GM12878 (cell line): ENCODE data around the gene STAT5A. TPM values are rescaled to one million over a fixed set of nuclear protein-coding genes. Genes with fewer than 3 reads are reported as not detected.

Experiments used
- ATAC-seq: fragments of 200-7000 bp; cut with Tn5 transposase; 3 replicates; pipeline ENCODE4 v1.9.1; 2020; ENCODE audit warnings: mild to moderate bottlenecking, moderate library complexity
- BruUV-seq: library from RNA; stranded (reverse); fragments of 400-500 nt; replicated peaks from 2 replicates; lab custom pipeline; 2021; lab: Mats Ljungman, UMichigan
- CTCF ChIA-PET: fragments of 300-600 bp; sonication (Branson Sonifier 250); formaldehyde crosslinking; extraction: SDS; loops from one replicate; lab custom pipeline; 2021; ENCODE audit warnings: inconsistent platforms; lab: Yijun Ruan, JAX
- POLR2A ChIA-PET: fragments of 350-600 bp; formaldehyde crosslinking; extraction: SDS; loops from one replicate; lab custom pipeline; 2021; ENCODE audit warnings: inconsistent platforms; lab: Charles Lee
- RAD21 ChIA-PET: fragments of 300-600 bp; sonication (Branson Sonifier 250); formaldehyde crosslinking; loops from one replicate; lab custom pipeline; 2023; ENCODE audit warnings: antibody characterized with exemption; ENCODE audit not compliant: unreplicated experiment; lab: Charles Lee
- SMC1A ChIA-PET: fragments of 300-600 bp; sonication (Branson Sonifier 250); formaldehyde crosslinking; loops from one replicate; lab custom pipeline; 2023; ENCODE audit not compliant: unreplicated experiment, uncharacterized antibody; lab: Charles Lee
- DNase-seq: peaks from one replicate; pipeline ENCODE4 v3.0.0-alpha.2; 2011; ENCODE audit warnings: low read depth, low spot score
- FAIRE-seq: peaks from 3 replicates; lab custom pipeline; 2011; peaks lifted over from hg19 to GRCh38; lab: Jason Lieb, UNC
- H2AFZ ChIP-seq: 2 replicates; pipeline ENCODE4 v1.6.0; 2011; ENCODE audit warnings: low read depth, low read length, control low read depth; ENCODE audit not compliant: control insufficient read depth
- H3K27ac ChIP-seq: 2 replicates; pipeline ENCODE4 v1.5.1; 2011; ENCODE audit warnings: control low read depth; ENCODE audit not compliant: control insufficient read depth, insufficient read depth
- H3K27me3 ChIP-seq, 2 experiments: replicated peaks in 1 of 2; 2 replicates each; pipeline versions ENCODE4 v1.6.0 to v1.6.1; 2011; ENCODE audit warnings: low read length in 1 of 2; ENCODE audit not compliant: control insufficient read depth in 2 of 2, insufficient read depth in 2 of 2
- H3K36me3 ChIP-seq, 2 experiments: 2 replicates each; pipeline ENCODE4 v1.5.1; 2011; ENCODE audit warnings: low read length in 1 of 2; ENCODE audit not compliant: control insufficient read depth in 2 of 2, insufficient read depth in 2 of 2
- H3K4me1 ChIP-seq: 2 replicates; pipeline ENCODE4 v1.6.1; 2011; ENCODE audit warnings: mild to moderate bottlenecking, low read length, moderate library complexity, mixed read lengths; ENCODE audit not compliant: control insufficient read depth, insufficient read depth
- H3K4me2 ChIP-seq: 2 replicates; pipeline ENCODE4 v1.6.0; 2011; ENCODE audit warnings: control low read depth; ENCODE audit not compliant: control insufficient read depth, insufficient read depth
- H3K4me3 ChIP-seq: fragments of 200-600 bp; sonication (generic); 2 replicates; pipeline ENCODE4 v1.5.1; 2016
- H3K79me2 ChIP-seq: 2 replicates; pipeline ENCODE4 v1.6.0; 2011; ENCODE audit warnings: low read length; ENCODE audit not compliant: control insufficient read depth, insufficient read depth
- H3K9ac ChIP-seq: 2 replicates; pipeline ENCODE4 v1.8.0; 2011; ENCODE audit warnings: low read length, control low read depth, mixed read lengths; ENCODE audit not compliant: control insufficient read depth, insufficient read depth
- H3K9me3 ChIP-seq: replicated peaks from 3 replicates; pipeline ENCODE4 v1.5.1; 2011; ENCODE audit warnings: mild to moderate bottlenecking, low read length; ENCODE audit not compliant: control insufficient read depth, insufficient read depth
- H4K20me1 ChIP-seq: 2 replicates; pipeline ENCODE4 v1.6.0; 2011; ENCODE audit not compliant: control insufficient read depth, insufficient read depth
- ASH2L ChIP-seq: fragments of 300-600, 200-600 bp; sonication (generic); IDR thresholded peaks from 2 replicates; pipeline ENCODE4 v1.6.1; 2017; ENCODE audit warnings: low read depth, mild to moderate bottlenecking, borderline replicate concordance
- CREB1 ChIP-seq: IDR thresholded peaks from 2 replicates; pipeline ENCODE4 v1.6.1; 2012; ENCODE audit warnings: low read depth, mild to moderate bottlenecking, inconsistent platforms
- FOXM1 ChIP-seq: IDR thresholded peaks from 2 replicates; pipeline ENCODE4 v1.6.1; 2012; ENCODE audit warnings: low read depth, mild to moderate bottlenecking, inconsistent platforms, low read length, moderate library complexity
- JUND ChIP-seq: IDR thresholded peaks from 2 replicates; pipeline ENCODE4 v1.6.1; 2012; ENCODE audit warnings: low read depth, mild to moderate bottlenecking, low read length, improper control_type of control experiment, moderate library complexity
- NFXL1 ChIP-seq: fragments of 450-650 bp; IDR thresholded peaks from 2 replicates; pipeline ENCODE4 v1.6.1; 2017; ENCODE audit warnings: antibody characterized with exemption, mild to moderate bottlenecking, borderline replicate concordance
- RAD51 ChIP-seq: fragments of 450-650 bp; IDR thresholded peaks from 2 replicates; pipeline ENCODE4 v1.6.1; 2016; ENCODE audit warnings: moderate library complexity, mild to moderate bottlenecking, inconsistent platforms
- RBBP5 ChIP-seq: fragments of 200-600 bp; sonication (generic); conservative IDR thresholded peaks from 2 replicates; pipeline ENCODE4 v1.6.1; 2016
- RCOR1 ChIP-seq: conservative IDR thresholded peaks from 2 replicates; pipeline ENCODE4 v1.6.1; 2012; ENCODE audit warnings: low read depth, low read length, improper control_type of control experiment
- RELA ChIP-seq: fragments of 450-650 bp; IDR thresholded peaks from 2 replicates; pipeline ENCODE4 v1.8.0; 2014; ENCODE audit warnings: borderline replicate concordance; ENCODE audit not compliant: partially characterized antibody
- TAF1 ChIP-seq: IDR thresholded peaks from 2 replicates; pipeline ENCODE4 v1.6.1; 2011; ENCODE audit warnings: mild to moderate bottlenecking, low read depth, low read length, borderline replicate concordance
- WGBS: methylation state at CpG from one replicate; pipeline ENCODE4 v1.1.6; 2016; ENCODE audit warnings: low lambda C conversion rate; ENCODE audit not compliant: insufficient replicate concordance, insufficient coverage; ENCODE audit errors: missing lambda C conversion rate; 5-methylcytosine and 5-hydroxymethylcytosine counted together
- in situ Hi-C: fragments of 300-500 bp; cut with MboI; formaldehyde crosslinking; loops from 9 replicates; pipeline ENCODE4 v1.14.3; 2018; ENCODE audit warnings: mixed read lengths
- intact Hi-C: fragments of 100-400 bp; cut with micrococcal nuclease; formaldehyde crosslinking; loops from one replicate; pipeline ENCODE4 v1.14.2; 2022; ENCODE audit not compliant: unreplicated experiment
- polyA plus RNA-seq, 11 experiments: library from polyadenylated mRNA; depleted of rRNA in 4 of 11; unstranded in 6 of 11; stranded (reverse) in 5 of 11; fragments of >200 nt; fragmentation: Nextera tagmentation in 4 of 11; fragmentation: Illumina TruSeq in 1 of 11; extraction: Ambion mirVana in 4 of 11; extraction: Trizol in 1 of 11; gene quantifications; 1 replicate in 1 of 11; 2 replicates in 10 of 11; pipeline versions ENCODE4 v1.2.1 to v1.2.3, GENCODE V29; 2011 to 2016; ENCODE audit warnings: inconsistent platforms in 2 of 11, missing spikeins in 2 of 11, low read depth in 1 of 11
- total RNA-seq, 4 experiments: library from RNA; depleted of rRNA in 3 of 4; stranded (reverse); fragments of >200 nt in 3 of 4; fragmentation: Illumina TruSeq in 1 of 4; extraction: Trizol in 1 of 4; gene quantifications; 2 replicates each; pipeline versions ENCODE4 v1.2.1 to v1.2.3, GENCODE V29; 2013 to 2021
- TF ChIP-seq, protein P1 (sequence below): fragments of 450-650 bp; IDR thresholded peaks from 2 replicates; pipeline ENCODE4 v1.6.1; 2017; ENCODE audit warnings: low read depth, mild to moderate bottlenecking, moderate library complexity
- TF ChIP-seq, protein P2 (sequence below): fragments of 450-650 bp; conservative IDR thresholded peaks from 2 replicates; pipeline ENCODE4 v1.6.1; 2017; ENCODE audit warnings: mild to moderate bottlenecking, moderate library complexity
- TF ChIP-seq, protein P3 (sequence below): fragments of 450-650 bp; IDR thresholded peaks from 2 replicates; pipeline ENCODE4 v1.6.1; 2017; ENCODE audit warnings: antibody characterized with exemption, mild to moderate bottlenecking, moderate library complexity

STAT5A gene
- total and polyA plus RNA-seq, 10 of the 15 experiments (the other 5 are each of a cell fraction or from before 2014, with no cell fraction given), result 14.8 to 86.4 (median 41.5) TPM

DNA sequence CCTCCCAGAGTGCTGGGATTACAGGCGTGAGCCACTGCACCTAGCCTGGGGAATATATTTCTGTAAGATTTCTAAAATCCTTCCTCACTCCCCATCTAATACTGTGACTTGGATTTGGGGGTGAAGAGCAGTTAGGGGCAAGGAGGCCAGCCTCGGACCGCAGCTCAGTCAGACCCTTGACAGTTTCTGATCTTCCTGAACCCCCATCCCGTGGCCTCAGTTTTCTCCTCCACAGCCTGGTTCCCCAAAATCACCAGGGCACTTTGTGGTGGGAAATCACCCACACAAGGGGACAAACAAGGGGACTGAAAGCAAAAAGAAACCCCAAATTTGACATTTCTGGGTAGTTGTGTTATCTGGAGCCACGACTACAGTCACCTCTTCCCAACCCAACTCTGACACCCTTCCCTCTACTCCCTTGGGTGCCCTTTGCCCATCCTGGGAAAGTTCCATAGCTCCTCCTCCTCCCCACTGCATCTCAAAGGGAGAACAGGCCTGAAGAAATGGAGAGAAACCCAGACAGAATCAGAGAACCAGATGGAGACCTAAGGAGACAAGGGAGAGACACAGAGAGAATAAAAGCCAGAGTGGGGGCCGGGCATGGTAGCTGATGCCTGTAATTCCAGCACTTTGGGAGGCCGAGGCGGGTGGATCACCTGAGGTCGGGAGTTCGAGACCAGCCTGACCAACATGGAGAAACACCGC lies 2.8 kb upstream of the STAT5A start (continued):
- TF ChIP-seq, protein P1, sequence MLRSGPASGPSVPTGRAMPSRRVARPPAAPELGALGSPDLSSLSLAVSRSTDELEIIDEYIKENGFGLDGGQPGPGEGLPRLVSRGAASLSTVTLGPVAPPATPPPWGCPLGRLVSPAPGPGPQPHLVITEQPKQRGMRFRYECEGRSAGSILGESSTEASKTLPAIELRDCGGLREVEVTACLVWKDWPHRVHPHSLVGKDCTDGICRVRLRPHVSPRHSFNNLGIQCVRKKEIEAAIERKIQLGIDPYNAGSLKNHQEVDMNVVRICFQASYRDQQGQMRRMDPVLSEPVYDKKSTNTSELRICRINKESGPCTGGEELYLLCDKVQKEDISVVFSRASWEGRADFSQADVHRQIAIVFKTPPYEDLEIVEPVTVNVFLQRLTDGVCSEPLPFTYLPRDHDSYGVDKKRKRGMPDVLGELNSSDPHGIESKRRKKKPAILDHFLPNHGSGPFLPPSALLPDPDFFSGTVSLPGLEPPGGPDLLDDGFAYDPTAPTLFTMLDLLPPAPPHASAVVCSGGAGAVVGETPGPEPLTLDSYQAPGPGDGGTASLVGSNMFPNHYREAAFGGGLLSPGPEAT, result no peak
- TF ChIP-seq ASH2L, result no peak
- TF ChIP-seq CREB1, result no peak
- no peak for TF ChIP-seq RBBP5
- TF ChIP-seq TAF1, result no peak
- TF ChIP-seq JUND, result no peak

DNA sequence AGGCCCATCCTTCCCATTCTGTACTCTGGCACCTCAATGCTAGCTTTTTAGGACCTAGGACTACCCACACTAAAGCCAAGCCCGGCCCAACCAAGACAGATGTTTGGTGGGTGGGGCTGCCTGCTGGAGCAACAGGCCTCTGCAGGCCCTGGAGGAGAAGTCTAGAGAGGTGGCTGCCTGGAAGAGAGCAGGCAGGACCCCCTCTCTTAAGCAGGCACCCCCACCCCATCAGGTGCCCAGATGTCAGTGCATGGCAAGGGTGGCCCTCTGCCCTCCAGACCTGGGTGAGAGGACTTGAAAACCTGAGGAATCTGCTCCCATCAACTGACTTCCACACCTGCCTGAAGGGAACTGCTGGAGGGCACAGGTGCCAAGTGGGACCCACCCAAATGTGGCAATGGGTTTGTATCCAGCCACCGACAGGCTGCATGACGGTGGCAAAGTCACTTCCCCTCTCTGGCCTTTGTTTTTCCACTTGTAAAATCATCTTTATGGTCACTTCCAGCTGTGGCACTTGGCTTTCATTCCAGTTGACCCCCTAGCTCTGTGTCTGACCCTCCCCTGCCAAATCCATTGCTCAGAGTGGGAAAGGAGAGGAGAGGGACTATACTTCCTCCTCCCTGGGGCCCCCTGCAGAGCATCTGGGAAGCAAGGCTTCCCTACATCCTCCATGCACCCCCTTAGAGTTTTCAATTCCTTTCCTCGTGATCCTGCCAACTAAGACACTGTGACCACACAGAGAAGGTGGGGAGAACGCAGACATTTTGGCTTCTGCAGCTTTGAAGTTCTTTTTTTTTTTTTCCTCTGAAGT lies 1.7 kb upstream of the STAT5A start:
- H3K9ac ChIP-seq, result peak overlapping the region; percentile 90
- no peaks in the 10 kb centered on the region for H3K27me3 ChIP-seq
- H3K36me3 ChIP-seq, result no peaks in the 10 kb centered on the region
- no peaks in the 10 kb centered on the region for H3K9me3 ChIP-seq
- DNase-seq (no peak), ATAC-seq (no peak), FAIRE-seq (no peak)
- in situ Hi-C loops (no loop called here), intact Hi-C loops (loop anchor here (5.0 kb wide), 1 partner anchor 104 kb away; the partner anchor contains the start of gene KCNH4)
- 16% methylated on average over 5 of the region's 5 CpGs for WGBS
- no peaks in the 10 kb centered on the region for H4K20me1 ChIP-seq
- ChIA-PET POLR2A (interaction anchor here (0.5 to 1.8 kb wide), 7 partner anchors 9 to 611 kb away, joined by 3 to 8 read pairs (median 4); partner anchors contain the start of genes STAT3 and STAT5B), RAD21 (interaction anchor here (1.0 to 4.1 kb wide), 5 partner anchors 18 to 116 kb away, joined by 3 to 21 read pairs (median 3); no protein-coding TSS in a partner anchor), SMC1A (interaction anchor here (0.9 to 1.5 kb wide), 4 partner anchors 9 to 69 kb away, joined by 3 to 4 read pairs (median 4); no protein-coding TSS in a partner anchor), CTCF (interaction anchor here (0.9 to 2.7 kb wide), 6 partner anchors 7 to 116 kb away, joined by 3 to 14 read pairs (median 3); partner anchors contain the start of gene STAT3)
- H3K4me3 ChIP-seq, result peak overlapping the region; percentile 91
- TSS peak; percentile 73 for BruUV-seq
- no peak overlapping the region; the same call in 1 of the 2 replicates for H3K27ac ChIP-seq
- peaks cover 23% of the 10 kb centered on the region for H3K4me1 ChIP-seq
- H3K79me2 ChIP-seq, result peaks cover 38% of the 10 kb centered on the region
- H3K4me2 ChIP-seq, result peak overlapping the region; percentile 88
- H2AFZ ChIP-seq, result no peak overlapping the region; the same call in 1 of the 2 replicates
- no peak for TF ChIP-seq ASH2L
- TF ChIP-seq RCOR1, result no peak
- TF ChIP-seq, protein P2, sequence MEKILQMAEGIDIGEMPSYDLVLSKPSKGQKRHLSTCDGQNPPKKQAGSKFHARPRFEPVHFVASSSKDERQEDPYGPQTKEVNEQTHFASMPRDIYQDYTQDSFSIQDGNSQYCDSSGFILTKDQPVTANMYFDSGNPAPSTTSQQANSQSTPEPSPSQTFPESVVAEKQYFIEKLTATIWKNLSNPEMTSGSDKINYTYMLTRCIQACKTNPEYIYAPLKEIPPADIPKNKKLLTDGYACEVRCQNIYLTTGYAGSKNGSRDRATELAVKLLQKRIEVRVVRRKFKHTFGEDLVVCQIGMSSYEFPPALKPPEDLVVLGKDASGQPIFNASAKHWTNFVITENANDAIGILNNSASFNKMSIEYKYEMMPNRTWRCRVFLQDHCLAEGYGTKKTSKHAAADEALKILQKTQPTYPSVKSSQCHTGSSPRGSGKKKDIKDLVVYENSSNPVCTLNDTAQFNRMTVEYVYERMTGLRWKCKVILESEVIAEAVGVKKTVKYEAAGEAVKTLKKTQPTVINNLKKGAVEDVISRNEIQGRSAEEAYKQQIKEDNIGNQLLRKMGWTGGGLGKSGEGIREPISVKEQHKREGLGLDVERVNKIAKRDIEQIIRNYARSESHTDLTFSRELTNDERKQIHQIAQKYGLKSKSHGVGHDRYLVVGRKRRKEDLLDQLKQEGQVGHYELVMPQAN, result no peak
- no peak for TF ChIP-seq FOXM1
- TF ChIP-seq RELA, result no peak
- TF ChIP-seq NFXL1, result no peak
- TF ChIP-seq, protein P3, sequence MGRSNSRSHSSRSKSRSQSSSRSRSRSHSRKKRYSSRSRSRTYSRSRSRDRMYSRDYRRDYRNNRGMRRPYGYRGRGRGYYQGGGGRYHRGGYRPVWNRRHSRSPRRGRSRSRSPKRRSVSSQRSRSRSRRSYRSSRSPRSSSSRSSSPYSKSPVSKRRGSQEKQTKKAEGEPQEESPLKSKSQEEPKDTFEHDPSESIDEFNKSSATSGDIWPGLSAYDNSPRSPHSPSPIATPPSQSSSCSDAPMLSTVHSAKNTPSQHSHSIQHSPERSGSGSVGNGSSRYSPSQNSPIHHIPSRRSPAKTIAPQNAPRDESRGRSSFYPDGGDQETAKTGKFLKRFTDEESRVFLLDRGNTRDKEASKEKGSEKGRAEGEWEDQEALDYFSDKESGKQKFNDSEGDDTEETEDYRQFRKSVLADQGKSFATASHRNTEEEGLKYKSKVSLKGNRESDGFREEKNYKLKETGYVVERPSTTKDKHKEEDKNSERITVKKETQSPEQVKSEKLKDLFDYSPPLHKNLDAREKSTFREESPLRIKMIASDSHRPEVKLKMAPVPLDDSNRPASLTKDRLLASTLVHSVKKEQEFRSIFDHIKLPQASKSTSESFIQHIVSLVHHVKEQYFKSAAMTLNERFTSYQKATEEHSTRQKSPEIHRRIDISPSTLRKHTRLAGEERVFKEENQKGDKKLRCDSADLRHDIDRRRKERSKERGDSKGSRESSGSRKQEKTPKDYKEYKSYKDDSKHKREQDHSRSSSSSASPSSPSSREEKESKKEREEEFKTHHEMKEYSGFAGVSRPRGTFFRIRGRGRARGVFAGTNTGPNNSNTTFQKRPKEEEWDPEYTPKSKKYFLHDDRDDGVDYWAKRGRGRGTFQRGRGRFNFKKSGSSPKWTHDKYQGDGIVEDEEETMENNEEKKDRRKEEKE, result no peak
- no peak for TF ChIP-seq RAD51
- TF ChIP-seq CREB1, result no peak
